Brain microvascular endothelial cell (primary cell): ENCODE data around the gene INPP5D.

ENCODE experiments used
- DNase-seq: peaks from one replicate; pipeline ENCODE4 v3.0.0-alpha.2; 2020
- H3K27ac ChIP-seq: fragments of 250-450 bp; sonication (Bioruptor Pico); 2 replicates; pipeline ENCODE4 v1.5.1; 2020; ENCODE audit warnings: mild to moderate bottlenecking, moderate library complexity
- H3K27me3 ChIP-seq: fragments of 250-450 bp; sonication (Bioruptor Pico); replicated peaks from 2 replicates; pipeline ENCODE4 v1.5.1; 2020; ENCODE audit warnings: mild to moderate bottlenecking
- H3K36me3 ChIP-seq: fragments of 250-450 bp; sonication (Bioruptor Pico); replicated peaks from 2 replicates; pipeline ENCODE4 v1.5.1; 2020; ENCODE audit warnings: mild to moderate bottlenecking
- H3K4me3 ChIP-seq: 2 replicates; pipeline ENCODE4 v1.5.1; 2011; ENCODE audit warnings: low read depth, mild to moderate bottlenecking, control low read depth, low read length, moderate library complexity
- CTCF ChIP-seq: IDR thresholded peaks from 2 replicates; pipeline ENCODE4 v1.5.1; 2011; ENCODE audit warnings: low read depth, mild to moderate bottlenecking, moderate library complexity, low read length, control low read depth, inconsistent platforms; ENCODE audit errors: missing control alignments
- in situ Hi-C: cut with HindIII; loops from 2 replicates; pipeline ENCODE4 v1.10.0; 2017; ENCODE audit warnings: low sequenced_read_pairs, low pct_ligation_motif_present

The INPP5D gene

GRCh38 chr2:233131936-233132720 lies 72.0 kb downstream of the INPP5D start:
- no peak for DNase-seq
- Histone ChIP-seq H3K36me3 (no peaks in the 10 kb centered on the region), H3K27me3 (peaks cover 2% of the 10 kb centered on the region), H3K4me3 (no peak overlapping the region), H3K27ac (no peak overlapping the region)
- in situ Hi-C loops, result no loop called here
- no peak for TF ChIP-seq CTCF

GRCh38 chr2:233133239-233133638 lies 73.1 kb downstream of the INPP5D start:
- Histone ChIP-seq H3K27me3 (peaks cover 2% of the 10 kb centered on the region), H3K4me3 (no peak overlapping the region), H3K27ac (no peak overlapping the region), H3K36me3 (no peaks in the 10 kb centered on the region)
- DNase-seq, result no peak
- in situ Hi-C loops, result no loop called here
- no peak for TF ChIP-seq CTCF

- no peak for DNase-seq
- Histone ChIP-seq H3K27ac (no peak overlapping the region), H3K36me3 (no peaks in the 10 kb centered on the region), H3K4me3 (no peak overlapping the region), H3K27me3 (peaks cover under 1% of the 10 kb centered on the region)
- TF ChIP-seq CTCF, result no peak
- in situ Hi-C loops, result no loop called here
Measured at GRCh38 chr2:233135421-233135820, 75.3 kb downstream of the INPP5D start.

GRCh38 chr2:233137040-233137439 lies 76.9 kb downstream of the INPP5D start:
- TF ChIP-seq CTCF, result no peak
- no peak overlapping the region for H3K27ac ChIP-seq
- in situ Hi-C loops, result no loop called here
- H3K36me3 ChIP-seq, result no peaks in the 10 kb centered on the region
- H3K4me3 ChIP-seq, result no peak overlapping the region
- DNase-seq, result no peak
- peaks cover 1% of the 10 kb centered on the region for H3K27me3 ChIP-seq

GRCh38 chr2:233140077-233140585 lies 80.0 kb downstream of the INPP5D start:
- Histone ChIP-seq H3K27ac (no peak overlapping the region), H3K4me3 (no peak overlapping the region), H3K36me3 (no peaks in the 10 kb centered on the region), H3K27me3 (peaks cover 2% of the 10 kb centered on the region)
- TF ChIP-seq CTCF, result no peak
- no peak for DNase-seq
- in situ Hi-C loops, result no loop called here
